GM12878 (cell line): ENCODE results near the gene ARID5B. TPM values are rescaled to one million over a fixed set of nuclear protein-coding genes. Genes with fewer than 3 reads are reported as not detected.

Source experiments
- ATAC-seq: fragments of 200-7000 bp; cut with Tn5 transposase; 3 replicates; pipeline ENCODE4 v1.9.1; 2020; ENCODE audit warnings: mild to moderate bottlenecking, moderate library complexity
- BruUV-seq: library from RNA; stranded (reverse); fragments of 400-500 nt; replicated peaks from 2 replicates; lab custom pipeline; 2021; lab: Mats Ljungman, UMichigan
- CTCF ChIA-PET: fragments of 300-600 bp; sonication (Branson Sonifier 250); formaldehyde crosslinking; extraction: SDS; loops from one replicate; lab custom pipeline; 2021; ENCODE audit warnings: inconsistent platforms; lab: Yijun Ruan, JAX
- POLR2A ChIA-PET: fragments of 350-600 bp; formaldehyde crosslinking; extraction: SDS; loops from one replicate; lab custom pipeline; 2021; ENCODE audit warnings: inconsistent platforms; lab: Charles Lee
- RAD21 ChIA-PET: fragments of 300-600 bp; sonication (Branson Sonifier 250); formaldehyde crosslinking; loops from one replicate; lab custom pipeline; 2023; ENCODE audit warnings: antibody characterized with exemption; ENCODE audit not compliant: unreplicated experiment; lab: Charles Lee
- SMC1A ChIA-PET: fragments of 300-600 bp; sonication (Branson Sonifier 250); formaldehyde crosslinking; loops from one replicate; lab custom pipeline; 2023; ENCODE audit not compliant: unreplicated experiment, uncharacterized antibody; lab: Charles Lee
- DNase-seq: peaks from one replicate; pipeline ENCODE4 v3.0.0-alpha.2; 2011; ENCODE audit warnings: low read depth, low spot score
- FAIRE-seq: peaks from 3 replicates; lab custom pipeline; 2011; peaks lifted over from hg19 to GRCh38; lab: Jason Lieb, UNC
- H2AFZ ChIP-seq: 2 replicates; pipeline ENCODE4 v1.6.0; 2011; ENCODE audit warnings: low read depth, low read length, control low read depth; ENCODE audit not compliant: control insufficient read depth
- H3K27ac ChIP-seq: 2 replicates; pipeline ENCODE4 v1.5.1; 2011; ENCODE audit warnings: control low read depth; ENCODE audit not compliant: control insufficient read depth, insufficient read depth
- H3K27me3 ChIP-seq, 2 experiments: replicated peaks in 1 of 2; 2 replicates each; pipeline versions ENCODE4 v1.6.0 to v1.6.1; 2011; ENCODE audit warnings: low read length in 1 of 2; ENCODE audit not compliant: control insufficient read depth in 2 of 2, insufficient read depth in 2 of 2
- H3K36me3 ChIP-seq, 2 experiments: 2 replicates each; pipeline ENCODE4 v1.5.1; 2011; ENCODE audit warnings: low read length in 1 of 2; ENCODE audit not compliant: control insufficient read depth in 2 of 2, insufficient read depth in 2 of 2
- H3K4me1 ChIP-seq: 2 replicates; pipeline ENCODE4 v1.6.1; 2011; ENCODE audit warnings: mild to moderate bottlenecking, low read length, moderate library complexity, mixed read lengths; ENCODE audit not compliant: control insufficient read depth, insufficient read depth
- H3K4me2 ChIP-seq: 2 replicates; pipeline ENCODE4 v1.6.0; 2011; ENCODE audit warnings: control low read depth; ENCODE audit not compliant: control insufficient read depth, insufficient read depth
- H3K4me3 ChIP-seq: fragments of 200-600 bp; sonication (generic); 2 replicates; pipeline ENCODE4 v1.5.1; 2016
- H3K79me2 ChIP-seq: 2 replicates; pipeline ENCODE4 v1.6.0; 2011; ENCODE audit warnings: low read length; ENCODE audit not compliant: control insufficient read depth, insufficient read depth
- H3K9ac ChIP-seq: 2 replicates; pipeline ENCODE4 v1.8.0; 2011; ENCODE audit warnings: low read length, control low read depth, mixed read lengths; ENCODE audit not compliant: control insufficient read depth, insufficient read depth
- H3K9me3 ChIP-seq: replicated peaks from 3 replicates; pipeline ENCODE4 v1.5.1; 2011; ENCODE audit warnings: mild to moderate bottlenecking, low read length; ENCODE audit not compliant: control insufficient read depth, insufficient read depth
- H4K20me1 ChIP-seq: 2 replicates; pipeline ENCODE4 v1.6.0; 2011; ENCODE audit not compliant: control insufficient read depth, insufficient read depth
- BHLHE40 ChIP-seq, 2 experiments: fragments of 450-650 bp in 1 of 2; IDR thresholded peaks; 2 replicates each; pipeline ENCODE4 v1.6.1; 2011 to 2017; ENCODE audit warnings: low read depth in 2 of 2, borderline replicate concordance in 1 of 2, improper control_type of control experiment in 1 of 2, low read length in 1 of 2, mild to moderate bottlenecking in 1 of 2
- BMI1 ChIP-seq: fragments of 450-650 bp; IDR thresholded peaks from 2 replicates; pipeline ENCODE4 v1.6.1; 2016; ENCODE audit warnings: mild to moderate bottlenecking, moderate library complexity, borderline replicate concordance
- CTCF ChIP-seq, 3 experiments: IDR thresholded peaks in 2 of 3; conservative IDR thresholded peaks in 1 of 3; 2 replicates each; pipeline ENCODE4 v1.5.1; 2011; ENCODE audit warnings: low read depth in 3 of 3, low read length in 3 of 3, mild to moderate bottlenecking in 3 of 3, control low read depth in 2 of 3, moderate library complexity in 2 of 3, inconsistent platforms in 1 of 3, mixed read lengths in 1 of 3; ENCODE audit not compliant: control insufficient read depth in 2 of 3, insufficient read depth in 1 of 3; ENCODE audit errors: extremely low read depth in 1 of 3
- EED ChIP-seq: sonication (generic); IDR thresholded peaks from 2 replicates; pipeline ENCODE4 v1.6.1; 2016; ENCODE audit warnings: antibody characterized with exemption, low read depth
- EZH2 ChIP-seq: IDR thresholded peaks from 2 replicates; pipeline ENCODE4 v1.6.1; 2012; ENCODE audit warnings: low read depth, mild to moderate bottlenecking, control low read depth, inconsistent platforms, low read length, borderline replicate concordance; ENCODE audit not compliant: control insufficient read depth
- KDM1A ChIP-seq: fragments of 200-600 bp; sonication (generic); IDR thresholded peaks from 2 replicates; pipeline ENCODE4 v1.6.1; 2016; ENCODE audit warnings: borderline replicate concordance
- KLF5 ChIP-seq: fragments of 450-650 bp; IDR thresholded peaks from 2 replicates; pipeline ENCODE4 v1.6.1; 2014; ENCODE audit warnings: mild to moderate bottlenecking; ENCODE audit not compliant: partially characterized antibody
- LARP7 ChIP-seq: fragments of 450-650 bp; IDR thresholded peaks from 2 replicates; pipeline ENCODE4 v1.6.1; 2017; ENCODE audit warnings: mild to moderate bottlenecking
- MTA3 ChIP-seq: IDR thresholded peaks from 2 replicates; pipeline ENCODE4 v1.6.1; 2012; ENCODE audit warnings: low read length, inconsistent platforms, borderline replicate concordance
- NR2C2 ChIP-seq: IDR thresholded peaks from 2 replicates; pipeline ENCODE4 v1.6.1; 2011; ENCODE audit warnings: borderline replicate concordance, low read depth; ENCODE audit not compliant: control insufficient read depth, insufficient read length
- RUNX3 ChIP-seq: IDR thresholded peaks from 2 replicates; pipeline ENCODE4 v1.6.1; 2012; ENCODE audit warnings: low read length, inconsistent platforms
- SKIL ChIP-seq: fragments of 450-650 bp; IDR thresholded peaks from 2 replicates; pipeline ENCODE4 v1.6.1; 2017; ENCODE audit warnings: mild to moderate bottlenecking, low read depth, inconsistent platforms; ENCODE audit not compliant: poor library complexity, severe bottlenecking
- SRF ChIP-seq, 2 experiments: IDR thresholded peaks; 2 replicates each; pipeline ENCODE4 v1.6.1; 2011; ENCODE audit warnings: low read depth in 2 of 2, low read length in 2 of 2, mild to moderate bottlenecking in 1 of 2, moderate library complexity in 1 of 2
- TCF7 ChIP-seq: IDR thresholded peaks from 2 replicates; pipeline ENCODE4 v1.6.1; 2014; ENCODE audit warnings: antibody characterized with exemption, borderline replicate concordance
- WGBS: methylation state at CpG from one replicate; pipeline ENCODE4 v1.1.6; 2016; ENCODE audit warnings: low lambda C conversion rate; ENCODE audit not compliant: insufficient replicate concordance, insufficient coverage; ENCODE audit errors: missing lambda C conversion rate; 5-methylcytosine and 5-hydroxymethylcytosine counted together
- in situ Hi-C: fragments of 300-500 bp; cut with MboI; formaldehyde crosslinking; loops from 9 replicates; pipeline ENCODE4 v1.14.3; 2018; ENCODE audit warnings: mixed read lengths
- intact Hi-C: fragments of 100-400 bp; cut with micrococcal nuclease; formaldehyde crosslinking; loops from one replicate; pipeline ENCODE4 v1.14.2; 2022; ENCODE audit not compliant: unreplicated experiment
- polyA plus RNA-seq, 11 experiments: library from polyadenylated mRNA; depleted of rRNA in 4 of 11; unstranded in 6 of 11; stranded (reverse) in 5 of 11; fragments of >200 nt; fragmentation: Nextera tagmentation in 4 of 11; fragmentation: Illumina TruSeq in 1 of 11; extraction: Ambion mirVana in 4 of 11; extraction: Trizol in 1 of 11; gene quantifications; 1 replicate in 1 of 11; 2 replicates in 10 of 11; pipeline versions ENCODE4 v1.2.1 to v1.2.3, GENCODE V29; 2011 to 2016; ENCODE audit warnings: inconsistent platforms in 2 of 11, missing spikeins in 2 of 11, low read depth in 1 of 11
- total RNA-seq, 4 experiments: library from RNA; depleted of rRNA in 3 of 4; stranded (reverse); fragments of >200 nt in 3 of 4; fragmentation: Illumina TruSeq in 1 of 4; extraction: Trizol in 1 of 4; gene quantifications; 2 replicates each; pipeline versions ENCODE4 v1.2.1 to v1.2.3, GENCODE V29; 2013 to 2021

The ARID5B gene
- total and polyA plus RNA-seq, 10 of the 15 experiments (the other 5 are each of a cell fraction or from before 2014, with no cell fraction given), result 2.7 to 8.5 (median 6.1) TPM

GRCh38 chr10:61870526-61870895, 31.0 kb upstream of the ARID5B start:
- ChIA-PET RAD21 (no interaction called here), SMC1A (no interaction called here), CTCF (no interaction called here), POLR2A (no interaction called here)
- no TSS peak for BruUV-seq
- H3K79me2 ChIP-seq, result no peaks in the 10 kb centered on the region
- H3K9me3 ChIP-seq, result no peaks in the 10 kb centered on the region
- H3K27me3 ChIP-seq, result peaks cover 0 to 2% of the 10 kb centered on the region in 2 experiments; a peak in 2 of 4 replicates
- H3K4me3 ChIP-seq, result no peak overlapping the region
- H3K4me1 ChIP-seq, result no peaks in the 10 kb centered on the region
- no peak overlapping the region for H3K9ac ChIP-seq
- WGBS, result 84% methylated on average over 3 of the region's 3 CpGs
- in situ Hi-C loops, result no loop called here
- intact Hi-C loops, result no loop called here
- FAIRE-seq (no peak), ATAC-seq (no peak), DNase-seq (no peak)
- no peak overlapping the region for H2AFZ ChIP-seq
- TF ChIP-seq CTCF (IDR thresholded peaks at IDR 0.05 in 2 of 3, conservative IDR thresholded peaks at IDR 0.05 in 1 of 3; ENCODE audit: control insufficient read depth in 2 of 3, extremely low read depth in 1 of 3, insufficient read depth in 1 of 3, low read depth in 3 of 3, low read length in 3 of 3) (no peak), LARP7 (no peak), RUNX3 (no peak), NR2C2 (no peak), BHLHE40 (IDR thresholded peaks at IDR 0.05; ENCODE audit: borderline replicate concordance in 1 of 2, low read depth in 2 of 2, low read length in 1 of 2) (no peak)
- H3K27ac ChIP-seq, result no peak overlapping the region
- no peaks in the 10 kb centered on the region for H4K20me1 ChIP-seq
- no peak overlapping the region for H3K4me2 ChIP-seq
- no peaks in the 10 kb centered on the region for H3K36me3 ChIP-seq

- DNase-seq (no peak), FAIRE-seq (no peak), ATAC-seq (no peak)
- H3K4me2 ChIP-seq, result no peak overlapping the region
- H3K36me3 ChIP-seq, result no peaks in the 10 kb centered on the region
- H3K27me3 ChIP-seq, result peaks cover 0 to 2% of the 10 kb centered on the region in 2 experiments; a peak in 2 of 4 replicates
- ChIA-PET CTCF (no interaction called here), POLR2A (no interaction called here), SMC1A (no interaction called here), RAD21 (no interaction called here)
- H3K79me2 ChIP-seq, result no peaks in the 10 kb centered on the region
- 68% methylated on average over 6 of the region's 6 CpGs for WGBS
- H4K20me1 ChIP-seq, result no peaks in the 10 kb centered on the region
- no peak overlapping the region for H3K9ac ChIP-seq
- no peaks in the 10 kb centered on the region for H3K4me1 ChIP-seq
- H3K4me3 ChIP-seq, result no peak overlapping the region
- in situ Hi-C loops, result no loop called here
- intact Hi-C loops, result no loop called here
- no peaks in the 10 kb centered on the region for H3K9me3 ChIP-seq
- no TSS peak for BruUV-seq
- no peak overlapping the region for H2AFZ ChIP-seq
- H3K27ac ChIP-seq, result no peak overlapping the region
- TF ChIP-seq TCF7, result no peak
- no peak for TF ChIP-seq BMI1
- no peak for TF ChIP-seq SRF (IDR thresholded peaks at IDR 0.05; ENCODE audit: low read depth in 2 of 2, low read length in 2 of 2)
- TF ChIP-seq EED, result no peak
- no peak for TF ChIP-seq MTA3
- no peak for TF ChIP-seq SKIL
- TF ChIP-seq KDM1A, result no peak
- TF ChIP-seq KLF5, result no peak
- TF ChIP-seq EZH2, result no peak
These were observed 30.0 kb upstream of the ARID5B start for GRCh38 chr10:61871487-61871886.
